ENCODE results near the gene THSD8.

The THSD8 gene

GRCh38 chr19:12821761-12822160, 19.9 kb downstream of the THSD8 start (continued):
- TF ChIP-seq ZIC2 (tag by site-specific recombination; IDR thresholded peaks at IDR 0.05) (no peak), BCL6B (tag by site-specific recombination; IDR thresholded peaks at IDR 0.05) (no peak), ZNF645 (tag by site-specific recombination; IDR thresholded peaks at IDR 0.05) (no peak), ZNF350 (tag by site-specific recombination; IDR thresholded peaks at IDR 0.05) (no peak), PRDM1 (tag by site-specific recombination; IDR thresholded peaks at IDR 0.05) (peak; percentile 54; the same call in 1 of the 2 replicates), SETDB1 (IDR thresholded peaks at IDR 0.05; ENCODE audit: insufficient read length, low read length) (peak; percentile 12)

- no peaks in the 10 kb centered on the region for H3K9me3 ChIP-seq (ENCODE audit: control insufficient read depth, insufficient read depth, low read depth, low read length)
- no peak overlapping the region for H3K4me3 ChIP-seq (ENCODE audit: low read depth, low read length)
- no peaks in the 10 kb centered on the region for H3K36me3 ChIP-seq (ENCODE audit: control insufficient read depth in 2 of 2, insufficient read depth in 1 of 2, low read length in 2 of 2)
- POLR2A ChIA-PET = interaction anchor here (1.5 kb wide), 1 partner anchor 20 kb away, joined by 3 read pairs; the partner anchor contains the start of gene RNASEH2A
- H3K27ac ChIP-seq (ENCODE audit: extremely low read depth, low read depth, low read length) = no peak overlapping the region
- CTCF ChIA-PET = interaction anchor here (0.6 to 2.7 kb wide), 10 partner anchors 9 to 140 kb away, joined by 3 to 13 read pairs (median 4); partner anchors contain the start of gene RTBDN
- no peaks in the 10 kb centered on the region for H3K4me1 ChIP-seq (ENCODE audit: control insufficient read depth, insufficient read depth, low read length)
- TF ChIP-seq AEBP2 (tag by site-specific recombination; IDR thresholded peaks at IDR 0.05; ENCODE audit: borderline replicate concordance) (no peak), ZNF555 (tag by site-specific recombination; conservative IDR thresholded peaks at IDR 0.05) (no peak), ZNF132 (tag by site-specific recombination; IDR thresholded peaks at IDR 0.05; ENCODE audit: borderline replicate concordance) (no peak), ZNF24 (tag by site-specific recombination; IDR thresholded peaks at IDR 0.05) (no peak), PATZ1 (tag by site-specific recombination; IDR thresholded peaks at IDR 0.05) (0 out of 2 replicates have a peak, but pooled peaks have one; percentile 20), MEIS1 (CRISPR knock-in tag; IDR thresholded peaks at IDR 0.05; ENCODE audit: borderline replicate concordance) (no peak), ZBTB26 (tag by site-specific recombination; optimal IDR thresholded peaks at IDR 0.05) (peak; percentile 31), ZNF600 (tag by site-specific recombination; IDR thresholded peaks at IDR 0.05) (peak; percentile 60; the same call in 1 of the 2 replicates), ZBTB17 (tag by site-specific recombination; IDR thresholded peaks at IDR 0.05) (no peak), ZNF394 (tag by site-specific recombination; IDR thresholded peaks at IDR 0.05; ENCODE audit: borderline replicate concordance) (no peak), ZNF341 (tag by site-specific recombination; IDR thresholded peaks at IDR 0.05; ENCODE audit: low read depth) (peak; percentile 51), ZBTB48 (tag by site-specific recombination; IDR thresholded peaks at IDR 0.05) (peak; percentile 64), ZNF248 (tag by site-specific recombination; IDR thresholded peaks at IDR 0.05) (no peak), ZNF76 (tag by site-specific recombination; IDR thresholded peaks at IDR 0.05; ENCODE audit: borderline replicate concordance, low read depth) (no peak; the same call in 1 of the 2 replicates), ZNF624 (tag by site-specific recombination; IDR thresholded peaks at IDR 0.05) (no peak), ZNF2 (tag by site-specific recombination; IDR thresholded peaks at IDR 0.05) (peak; percentile 36; the same call in 1 of the 2 replicates), KLF16 (tag by site-specific recombination; IDR thresholded peaks at IDR 0.05) (peak; percentile 50; the same call in 1 of the 2 replicates), ZNF837 (tag by site-specific recombination; IDR thresholded peaks at IDR 0.05) (no peak), PRDM1 (tag by site-specific recombination; IDR thresholded peaks at IDR 0.05) (no peak), ZNF404 (tag by site-specific recombination; IDR thresholded peaks at IDR 0.05) (no peak), ZNF677 (tag by site-specific recombination; IDR thresholded peaks at IDR 0.05) (no peak), IKZF3 (tag by site-specific recombination; IDR thresholded peaks at IDR 0.05) (peak; percentile 77), KLF8 (tag by site-specific recombination; IDR thresholded peaks at IDR 0.05) (peak; percentile 8; the same call in 1 of the 2 replicates), GLI4 (tag by site-specific recombination; IDR thresholded peaks at IDR 0.05) (no peak)
Measured at GRCh38 chr19:12825254-12826131, 23.6 kb downstream of the THSD8 start.
